NT2/D1 (cell line): ENCODE data around the gene DELE1.

Experiments
- YY1 ChIP-seq: IDR thresholded peaks from 2 replicates; pipeline ENCODE4 v1.6.1; 2011; ENCODE audit not compliant: insufficient read length, insufficient read depth
- ZNF274 ChIP-seq: IDR thresholded peaks from 2 replicates; pipeline ENCODE4 v1.6.1; 2011; ENCODE audit warnings: mild to moderate bottlenecking, low read depth, low read length

GRCh38 chr5:141917760-141918159, 5.9 kb upstream of the DELE1 start:
- TF ChIP-seq ZNF274 (no peak), YY1 (no peak)
